Skeletal muscle cell (primary cell): Measurements from ENCODE around the gene ZDHHC14.

Experiments used
- DNase-seq: peaks from one replicate; pipeline ENCODE4 v3.0.0-alpha.2; 2010; ENCODE audit warnings: low read depth
- H3K4me3 ChIP-seq: 2 replicates; pipeline ENCODE4 v1.5.1; 2011; ENCODE audit warnings: low read depth, mild to moderate bottlenecking, control low read depth, low read length, moderate library complexity

The ZDHHC14 gene

GRCh38 chr6:157481189-157481864 lies 100.3 kb downstream of the ZDHHC14 start:
- H3K4me3 ChIP-seq: no peak overlapping the region
- DNase-seq: no peak

- no peak for DNase-seq
- H3K4me3 ChIP-seq: no peak overlapping the region
These were observed 100.9 kb downstream of the ZDHHC14 start for GRCh38 chr6:157481865-157482249.

- DNase-seq: no peak
- H3K4me3 ChIP-seq: no peak overlapping the region
These were observed 102.8 kb downstream of the ZDHHC14 start for GRCh38 chr6:157483770-157484169.

- no peak overlapping the region for H3K4me3 ChIP-seq
- no peak for DNase-seq
These were observed 103.2 kb downstream of the ZDHHC14 start for GRCh38 chr6:157484181-157484580.

- DNase-seq: no peak
- H3K4me3 ChIP-seq: no peak overlapping the region
These were observed 105.6 kb downstream of the ZDHHC14 start for GRCh38 chr6:157486572-157486971.

GRCh38 chr6:157487110-157487773 lies 106.3 kb downstream of the ZDHHC14 start:
- H3K4me3 ChIP-seq: no peak overlapping the region

GRCh38 chr6:157488058-157488457 lies 107.1 kb downstream of the ZDHHC14 start:
- no peak overlapping the region for H3K4me3 ChIP-seq
- DNase-seq: no peak

More at GRCh38 chr6:157487110-157487773, 106.3 kb downstream of the ZDHHC14 start:
- DNase-seq: no peak

GRCh38 chr6:157488716-157489118 lies 107.7 kb downstream of the ZDHHC14 start:
- no peak for DNase-seq
- H3K4me3 ChIP-seq: no peak overlapping the region

- no peak overlapping the region for H3K4me3 ChIP-seq
- no peak for DNase-seq
These were observed 109.8 kb downstream of the ZDHHC14 start for GRCh38 chr6:157490611-157491269.

GRCh38 chr6:157491571-157492232 lies 110.7 kb downstream of the ZDHHC14 start:
- H3K4me3 ChIP-seq: no peak overlapping the region
- DNase-seq: no peak

- DNase-seq: no peak
- no peak overlapping the region for H3K4me3 ChIP-seq
These were observed 111.3 kb downstream of the ZDHHC14 start for GRCh38 chr6:157492249-157492648.

- no peak overlapping the region for H3K4me3 ChIP-seq
- no peak for DNase-seq
These were observed 111.8 kb downstream of the ZDHHC14 start for GRCh38 chr6:157492741-157493140.

- no peak for DNase-seq
- no peak overlapping the region for H3K4me3 ChIP-seq
These were observed 112.2 kb downstream of the ZDHHC14 start for GRCh38 chr6:157493173-157493572.

- H3K4me3 ChIP-seq: no peak overlapping the region
- no peak for DNase-seq
These were observed 112.6 kb downstream of the ZDHHC14 start for GRCh38 chr6:157493576-157493975.

GRCh38 chr6:157494132-157494710 lies 113.2 kb downstream of the ZDHHC14 start:
- H3K4me3 ChIP-seq: no peak overlapping the region
- DNase-seq: no peak

GRCh38 chr6:157496534-157497095 lies 115.6 kb downstream of the ZDHHC14 start:
- H3K4me3 ChIP-seq: no peak overlapping the region
- DNase-seq: no peak

- no peak for DNase-seq
- H3K4me3 ChIP-seq: no peak overlapping the region
These were observed 116.6 kb downstream of the ZDHHC14 start for GRCh38 chr6:157497579-157497978.

- DNase-seq: no peak
- H3K4me3 ChIP-seq: no peak overlapping the region
These were observed 117.8 kb downstream of the ZDHHC14 start for GRCh38 chr6:157498817-157499216.

- H3K4me3 ChIP-seq: no peak overlapping the region
- DNase-seq: no peak
These were observed 119.0 kb downstream of the ZDHHC14 start for GRCh38 chr6:157500022-157500421.
